ENCODE data around the gene PHKB. TPM values are rescaled to one million over a fixed set of nuclear protein-coding genes. Genes with fewer than 3 reads are reported as not detected.

Gene PHKB
- polyA plus RNA-seq, 1 donor (not counting 4 experiments of a cell fraction or from before 2014, with no cell fraction given) = 71.7 TPM

GRCh38 chr16:47574091-47575054 is 113.2 kb downstream of the PHKB start:
- Histone ChIP-seq H3K9me3 (ENCODE audit: control insufficient read depth, low read depth, low read length) (no peaks in the 10 kb centered on the region), H4K20me1 (ENCODE audit: control insufficient read depth, extremely low read depth, insufficient read depth, low read length) (no peaks in the 10 kb centered on the region), H3K27ac (ENCODE audit: control insufficient read depth, insufficient read depth, low read length) (peak overlapping the region; percentile 56), H3K27me3 (ENCODE audit: control insufficient read depth, extremely low read depth, insufficient read depth, low read length) (no peaks in the 10 kb centered on the region), H3K9me1 (ENCODE audit: control insufficient read depth, extremely low read depth, insufficient read depth, low read length) (no peaks in the 10 kb centered on the region), H3K36me3 (ENCODE audit: control insufficient read depth in 2 of 2, extremely low read depth in 1 of 2, insufficient read depth in 2 of 2, low read length in 2 of 2) (no peaks in the 10 kb centered on the region), H3K4me1 (ENCODE audit: control insufficient read depth, extremely low read depth, insufficient read depth, low read length) (peaks cover 29% of the 10 kb centered on the region), H2AFZ (ENCODE audit: control insufficient read depth, low read length) (no peak overlapping the region), H3K79me2 (ENCODE audit: control insufficient read depth, insufficient read depth, low read length) (no peaks in the 10 kb centered on the region), H3K9ac (ENCODE audit: control insufficient read depth, extremely low read depth, insufficient read depth, low read length) (peak overlapping the region; percentile 2), H3K4me2 (ENCODE audit: control insufficient read depth, extremely low read depth, insufficient read depth, low read depth, low read length) (peak overlapping the region; percentile 49), H3K4me3 (ENCODE audit: control insufficient read depth in 2 of 3, extremely low read depth in 1 of 3, insufficient read depth in 2 of 3, low read depth in 1 of 3, low read length in 3 of 3) (no peak overlapping the region)
- dilution Hi-C loops (cut with MboI; ENCODE audit: extremely low pct_ligation_motif_present, low sequenced_read_pairs) = no loop called here
- DNase-seq (ENCODE audit: low read depth, low spot score) (peak; percentile 44), FAIRE-seq (peak; percentile 91)
- TF ChIP-seq EZH2 (IDR thresholded peaks at IDR 0.05; ENCODE audit: low read length) (no peak), CTCF (optimal IDR thresholded peaks at IDR 0.05 in 1 of 3, IDR thresholded peaks at IDR 0.05 in 1 of 3, conservative IDR thresholded peaks at IDR 0.05 in 1 of 3; ENCODE audit: extremely low read depth in 1 of 3, insufficient read depth in 2 of 3, low read length in 3 of 3) (no peak)

DNA sequence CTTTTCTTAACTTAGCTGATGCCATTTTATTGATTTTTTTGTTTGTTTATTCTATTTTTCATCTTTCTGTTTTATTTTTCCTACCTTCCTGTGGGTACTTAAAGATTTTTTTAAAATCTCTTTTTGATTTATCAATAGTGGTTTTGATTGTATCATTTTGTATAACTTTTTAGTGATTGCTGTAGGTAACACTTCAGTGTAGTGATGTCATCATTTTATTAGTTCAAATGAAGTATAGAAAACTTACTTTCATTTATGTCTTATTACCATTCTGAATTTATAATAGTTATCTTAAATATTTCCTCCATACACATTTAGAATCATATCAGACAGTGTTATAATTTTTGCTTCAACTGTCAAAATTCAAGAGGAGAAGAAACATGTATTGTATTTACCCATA is 115.9 kb downstream of the PHKB start:
- Histone ChIP-seq H3K79me2 (ENCODE audit: control insufficient read depth, insufficient read depth, low read length) (no peaks in the 10 kb centered on the region), H3K9me3 (ENCODE audit: control insufficient read depth, low read depth, low read length) (no peaks in the 10 kb centered on the region), H3K27me3 (ENCODE audit: control insufficient read depth, extremely low read depth, insufficient read depth, low read length) (no peaks in the 10 kb centered on the region), H4K20me1 (ENCODE audit: control insufficient read depth, extremely low read depth, insufficient read depth, low read length) (no peaks in the 10 kb centered on the region), H3K4me3 (ENCODE audit: control insufficient read depth in 2 of 3, extremely low read depth in 1 of 3, insufficient read depth in 2 of 3, low read depth in 1 of 3, low read length in 3 of 3) (no peak overlapping the region), H3K9ac (ENCODE audit: control insufficient read depth, extremely low read depth, insufficient read depth, low read length) (no peak overlapping the region), H3K9me1 (ENCODE audit: control insufficient read depth, extremely low read depth, insufficient read depth, low read length) (no peaks in the 10 kb centered on the region), H3K4me2 (ENCODE audit: control insufficient read depth, extremely low read depth, insufficient read depth, low read depth, low read length) (no peak overlapping the region), H3K4me1 (ENCODE audit: control insufficient read depth, extremely low read depth, insufficient read depth, low read length) (peaks cover 29% of the 10 kb centered on the region), H2AFZ (ENCODE audit: control insufficient read depth, low read length) (no peak overlapping the region), H3K36me3 (ENCODE audit: control insufficient read depth in 2 of 2, extremely low read depth in 1 of 2, insufficient read depth in 2 of 2, low read length in 2 of 2) (no peaks in the 10 kb centered on the region), H3K27ac (ENCODE audit: control insufficient read depth, insufficient read depth, low read length) (no peak overlapping the region)
- no peak for DNase-seq (ENCODE audit: low read depth, low spot score)
- dilution Hi-C loops (cut with MboI; ENCODE audit: extremely low pct_ligation_motif_present, low sequenced_read_pairs) = no loop called here
- FAIRE-seq = no peak
- TF ChIP-seq CTCF (optimal IDR thresholded peaks at IDR 0.05 in 1 of 3, IDR thresholded peaks at IDR 0.05 in 1 of 3, conservative IDR thresholded peaks at IDR 0.05 in 1 of 3; ENCODE audit: extremely low read depth in 1 of 3, insufficient read depth in 2 of 3, low read length in 3 of 3) = no peak
- TF ChIP-seq EZH2 (IDR thresholded peaks at IDR 0.05; ENCODE audit: low read length) = no peak
